ENCODE measurements around the gene LMNA.
"Not testable (repeated sequence)": the region's sequence is repeated elsewhere in the genome, so short reads cannot be mapped to it uniquely, and the experiment has no call there.

Gene LMNA

GRCh38 chr1:156122086-156122485 is 7.6 kb downstream of the LMNA start:
- H3K27me3 ChIP-seq (ENCODE audit: insufficient read depth, poor library complexity, severe bottlenecking), result no peaks in the 10 kb centered on the region
- no peak for TF ChIP-seq POLR2AphosphoS5 (IDR thresholded peaks at IDR 0.05; ENCODE audit: low read depth)
- no peak for TF ChIP-seq GABPA (IDR thresholded peaks at IDR 0.05; ENCODE audit: low read depth)
- peak overlapping the region; percentile 30; the same call in 1 of the 2 replicates for H3K27ac ChIP-seq (replicated peaks)
- DNase-seq (ENCODE audit: low read depth in 1 of 2, low spot score in 1 of 2), result no peak
- H3K4me3 ChIP-seq (replicated peaks; ENCODE audit: insufficient read depth, low read length), result no peak overlapping the region

- H3K27me3 ChIP-seq (ENCODE audit: insufficient read depth, poor library complexity, severe bottlenecking), result no peaks in the 10 kb centered on the region
- peak overlapping the region; percentile 95 for H3K27ac ChIP-seq (replicated peaks)
- H3K4me3 ChIP-seq (replicated peaks; ENCODE audit: insufficient read depth, low read length), result no peak overlapping the region
- TF ChIP-seq SPI1 (IDR thresholded peaks at IDR 0.05; ENCODE audit: borderline replicate concordance, low read depth) (no peak), POLR2AphosphoS5 (IDR thresholded peaks at IDR 0.05; ENCODE audit: low read depth) (no peak)
- no peak for DNase-seq (ENCODE audit: low read depth in 1 of 2, low spot score in 1 of 2)
These were observed 8.2 kb downstream of the LMNA start for GRCh38 chr1:156122519-156123355.

GRCh38 chr1:156123356-156124196 is 9.1 kb downstream of the LMNA start:
- TF ChIP-seq GABPA (IDR thresholded peaks at IDR 0.05; ENCODE audit: low read depth) (no peak), CTCF (IDR thresholded peaks at IDR 0.05; ENCODE audit: insufficient read depth, low read length) (peak; percentile 16), POLR2AphosphoS5 (IDR thresholded peaks at IDR 0.05; ENCODE audit: low read depth) (peak; percentile 65; the same call in 1 of the 2 replicates), SPI1 (IDR thresholded peaks at IDR 0.05; ENCODE audit: borderline replicate concordance, low read depth) (no peak), REST (IDR thresholded peaks at IDR 0.05; ENCODE audit: insufficient replicate concordance, low read depth) (no peak)
- no peaks in the 10 kb centered on the region for H3K27me3 ChIP-seq (ENCODE audit: insufficient read depth, poor library complexity, severe bottlenecking)
- H3K4me3 ChIP-seq (replicated peaks; ENCODE audit: insufficient read depth, low read length), result no peak overlapping the region
- DNase-seq (ENCODE audit: low read depth in 1 of 2, low spot score in 1 of 2), result peak; percentile 76 to 87
- H3K27ac ChIP-seq (replicated peaks), result peak overlapping the region; percentile 95

- peak overlapping the region; percentile 95 for H3K27ac ChIP-seq (replicated peaks)
- no peaks in the 10 kb centered on the region for H3K27me3 ChIP-seq (ENCODE audit: insufficient read depth, poor library complexity, severe bottlenecking)
- H3K4me3 ChIP-seq (replicated peaks; ENCODE audit: insufficient read depth, low read length), result no peak overlapping the region
- DNase-seq (ENCODE audit: low read depth in 1 of 2, low spot score in 1 of 2), result peak in 1 of 2 experiments; percentile 88
- peak; percentile 34; the same call in 1 of the 2 replicates for TF ChIP-seq SPI1 (IDR thresholded peaks at IDR 0.05; ENCODE audit: borderline replicate concordance, low read depth)
- TF ChIP-seq REST (IDR thresholded peaks at IDR 0.05; ENCODE audit: insufficient replicate concordance, low read depth), result no peak
- no peak for TF ChIP-seq CTCF (IDR thresholded peaks at IDR 0.05; ENCODE audit: insufficient read depth, low read length)
- no peak for TF ChIP-seq GABPA (IDR thresholded peaks at IDR 0.05; ENCODE audit: low read depth)
- peak; percentile 43; the same call in 1 of the 2 replicates for TF ChIP-seq POLR2AphosphoS5 (IDR thresholded peaks at IDR 0.05; ENCODE audit: low read depth)
These were observed 10.3 kb downstream of the LMNA start for GRCh38 chr1:156124557-156125483.

GRCh38 chr1:156125544-156125943 is 11.0 kb downstream of the LMNA start:
- DNase-seq (ENCODE audit: low read depth in 1 of 2, low spot score in 1 of 2); H3K27me3 ChIP-seq (ENCODE audit: insufficient read depth, poor library complexity, severe bottlenecking); H3K4me3 ChIP-seq (replicated peaks; ENCODE audit: insufficient read depth, low read length): not testable (repeated sequence)
- peak overlapping the region; percentile 95 for H3K27ac ChIP-seq (replicated peaks)
